ENCODE results near the gene CFAP410.
"Not testable (repeated sequence)": the region's sequence is repeated elsewhere in the genome, so short reads cannot be mapped to it uniquely, and the experiment has no call there.

CFAP410 gene

GRCh38 chr21:44350773-44351481, 11.7 kb upstream of the CFAP410 start:
- ATAC-seq, result no peak

DNA sequence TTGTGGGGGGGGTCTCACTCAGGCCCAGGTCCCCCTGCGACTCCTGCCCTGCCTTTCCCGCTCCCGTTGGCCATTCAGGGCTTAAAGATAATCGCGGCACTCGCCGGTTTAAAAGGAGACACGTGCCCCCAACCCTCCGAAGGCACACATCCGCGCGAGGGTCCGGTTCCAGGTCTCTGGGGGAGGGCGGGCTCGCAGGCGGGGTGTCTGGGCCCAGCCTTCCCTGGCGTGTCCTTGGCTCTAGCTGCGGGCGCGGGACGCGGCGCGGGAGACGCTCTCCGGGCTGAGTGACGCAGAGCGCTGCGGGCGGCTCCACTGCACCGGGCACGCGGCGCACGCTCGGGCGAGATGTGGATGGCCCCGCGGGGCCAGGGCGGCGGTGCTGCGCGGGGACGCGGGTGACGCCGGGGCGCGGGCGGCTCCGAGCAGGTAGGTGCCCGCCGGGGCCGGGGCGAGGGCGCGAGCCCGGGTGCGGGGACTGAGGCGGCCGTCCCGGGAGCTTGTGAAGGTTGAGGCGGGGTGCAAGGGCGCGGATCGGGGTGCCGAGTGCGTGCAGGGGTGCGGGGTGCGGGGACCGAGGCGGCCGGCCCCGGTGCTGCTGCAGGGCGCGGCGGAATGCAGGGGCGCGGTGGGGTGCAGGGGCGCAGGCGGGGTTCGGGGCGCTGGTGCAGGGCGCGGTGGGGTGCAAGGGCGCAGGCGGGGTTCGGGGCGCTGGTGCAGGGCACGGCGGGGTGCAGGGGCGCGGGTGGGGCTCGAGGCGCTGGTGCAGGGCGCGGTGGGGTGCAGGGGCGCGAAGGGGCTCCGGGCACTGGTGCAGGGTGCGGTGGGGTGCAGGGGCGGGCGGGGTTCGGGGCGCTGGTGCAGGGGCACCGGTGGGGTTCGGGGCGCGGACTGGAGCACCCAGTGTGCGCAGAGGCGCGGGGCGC, 10.9 kb upstream of the CFAP410 start:
- no peak for ATAC-seq

DNA sequence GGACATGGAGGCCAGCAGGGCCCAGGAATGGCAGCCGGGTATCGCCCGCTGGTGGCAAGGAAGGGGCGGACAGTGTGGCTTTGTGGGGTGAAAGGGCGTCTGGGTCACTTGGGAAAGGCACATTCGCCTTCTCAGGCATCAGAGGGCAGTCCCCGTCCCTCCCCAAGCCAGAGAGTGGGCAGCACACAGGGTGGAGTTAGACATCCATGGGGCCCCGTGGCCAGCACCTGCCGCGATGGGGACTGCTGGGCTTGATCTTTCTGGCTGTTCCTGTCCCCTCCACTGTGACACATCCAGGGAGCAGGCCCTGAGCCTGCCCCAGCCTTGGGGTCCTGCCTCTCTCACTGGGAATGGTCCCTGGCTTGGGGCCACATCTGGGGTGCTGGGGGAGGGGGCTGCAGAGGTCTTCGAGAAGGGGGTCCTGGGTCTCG, 10.2 kb upstream of the CFAP410 start:
- ATAC-seq, result no peak

- no peak for ATAC-seq
Observed at GRCh38 chr21:44348861-44349260, 9.7 kb upstream of the CFAP410 start.

- no peak for ATAC-seq
Observed at GRCh38 chr21:44347911-44348451, 8.8 kb upstream of the CFAP410 start.

- no peak for ATAC-seq
Observed at GRCh38 chr21:44345495-44345894, 6.3 kb upstream of the CFAP410 start.

GRCh38 chr21:44344541-44345183, 5.5 kb upstream of the CFAP410 start:
- ATAC-seq, result no peak

- ATAC-seq, result not testable (repeated sequence)
Observed at GRCh38 chr21:44342981-44343380, 3.8 kb upstream of the CFAP410 start.

DNA sequence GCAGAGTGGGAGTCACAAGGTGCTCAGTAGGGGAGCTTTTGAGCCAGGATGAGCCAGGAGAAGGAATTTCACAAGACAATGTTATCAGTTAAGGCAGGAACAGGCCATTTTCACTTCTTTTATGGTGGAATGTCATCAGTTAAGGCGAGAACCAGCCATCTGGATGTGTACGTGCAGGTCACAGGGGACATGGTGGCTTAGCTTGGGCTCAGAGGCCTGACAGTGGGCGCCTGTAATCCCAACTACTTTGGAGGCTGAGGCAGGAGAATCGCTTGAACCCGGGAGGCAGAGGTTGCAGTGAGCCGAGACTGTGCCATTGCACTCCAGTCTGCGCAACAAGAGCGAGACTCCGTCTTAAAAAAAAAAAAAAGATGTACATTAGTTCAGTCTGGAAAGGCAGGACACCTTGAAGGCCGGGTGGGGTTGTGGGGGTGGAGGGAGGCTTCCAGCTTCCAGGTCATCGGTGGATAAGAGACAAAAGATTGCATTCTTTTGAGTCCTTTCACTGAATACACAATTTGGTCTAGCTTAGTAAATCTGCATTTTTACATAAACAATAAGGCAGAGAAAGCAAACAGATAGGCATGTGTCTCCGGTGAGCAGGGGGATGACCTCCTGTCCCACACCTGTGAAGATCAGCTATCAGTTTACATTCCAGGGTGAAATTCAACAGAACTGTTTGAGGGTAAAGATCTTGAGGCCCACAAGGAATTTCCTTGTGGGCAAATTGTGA, 2.7 kb upstream of the CFAP410 start:
- not testable (repeated sequence) for ATAC-seq

DNA sequence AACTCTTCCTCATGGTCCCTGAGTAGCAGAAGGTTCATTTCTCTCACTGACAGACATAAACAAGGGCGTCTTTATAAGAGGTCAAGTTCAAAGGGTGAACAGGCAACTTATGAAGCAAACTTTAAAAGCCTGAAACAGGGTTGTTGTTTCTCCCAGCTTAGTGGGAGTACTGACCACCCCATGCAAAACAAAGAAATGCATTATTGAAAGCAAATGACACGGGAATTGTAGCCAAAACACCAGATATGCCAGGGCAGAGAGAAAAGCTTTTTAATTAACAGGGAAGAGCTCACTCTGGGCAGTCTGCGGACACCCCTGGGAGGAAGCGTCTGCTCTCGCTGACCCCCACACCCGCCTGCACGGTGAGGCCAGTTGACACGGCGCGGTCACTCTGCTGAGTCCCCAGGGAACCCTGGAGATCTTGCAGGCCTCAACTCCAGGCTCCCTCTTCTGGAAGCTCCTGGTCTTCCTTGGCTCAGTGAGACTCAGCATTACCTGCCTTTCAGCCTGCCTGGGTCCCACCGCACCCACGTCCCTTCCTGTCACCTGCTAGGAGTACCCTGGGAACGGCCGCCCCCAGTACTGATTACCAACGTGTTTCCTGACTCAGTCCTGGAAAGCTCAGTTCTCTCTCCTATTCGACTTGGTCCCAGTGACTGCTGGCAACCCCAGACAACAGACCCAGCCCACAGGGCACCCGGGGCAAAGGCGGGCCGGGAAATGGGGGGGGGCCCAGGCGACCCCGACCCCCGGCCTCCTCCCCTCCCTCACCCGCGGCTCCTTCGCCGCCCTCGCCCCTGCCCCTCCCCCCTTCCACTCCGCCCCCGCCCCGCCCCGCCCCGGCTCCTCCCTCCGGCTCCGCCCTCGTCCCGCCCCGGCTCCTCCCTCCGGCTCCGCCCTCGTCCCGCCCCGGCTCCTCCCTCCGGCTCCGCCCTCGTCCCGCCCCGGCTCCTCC, 972 bp downstream of the CFAP410 start:
- no peak for ATAC-seq

DNA sequence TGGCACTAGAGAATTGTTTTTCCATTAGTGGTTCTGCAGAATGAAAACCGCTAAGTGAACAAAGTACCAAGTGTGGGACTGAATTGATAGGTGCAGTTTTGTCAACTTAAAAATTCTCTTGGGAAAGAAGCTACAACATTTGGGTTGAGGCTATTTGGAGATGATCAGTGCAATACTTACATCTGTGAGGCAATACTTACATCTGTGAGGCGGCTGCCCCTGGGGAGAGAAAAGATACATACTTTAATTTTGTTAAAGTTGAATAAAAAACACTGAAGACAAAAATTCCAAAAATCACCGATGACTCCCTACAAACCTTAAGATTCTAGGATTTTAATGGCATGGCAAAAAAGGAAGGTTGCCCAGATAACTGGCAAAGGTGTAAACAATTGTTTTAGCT, 1.7 kb downstream of the CFAP410 start:
- ATAC-seq, result no peak

GRCh38 chr21:44335266-44336059, 3.7 kb downstream of the CFAP410 start:
- ATAC-seq, result no peak

- ATAC-seq, result no peak
Observed at GRCh38 chr21:44334329-44335030, 4.7 kb downstream of the CFAP410 start.

GRCh38 chr21:44333509-44334328, 5.5 kb downstream of the CFAP410 start:
- ATAC-seq, result no peak

DNA sequence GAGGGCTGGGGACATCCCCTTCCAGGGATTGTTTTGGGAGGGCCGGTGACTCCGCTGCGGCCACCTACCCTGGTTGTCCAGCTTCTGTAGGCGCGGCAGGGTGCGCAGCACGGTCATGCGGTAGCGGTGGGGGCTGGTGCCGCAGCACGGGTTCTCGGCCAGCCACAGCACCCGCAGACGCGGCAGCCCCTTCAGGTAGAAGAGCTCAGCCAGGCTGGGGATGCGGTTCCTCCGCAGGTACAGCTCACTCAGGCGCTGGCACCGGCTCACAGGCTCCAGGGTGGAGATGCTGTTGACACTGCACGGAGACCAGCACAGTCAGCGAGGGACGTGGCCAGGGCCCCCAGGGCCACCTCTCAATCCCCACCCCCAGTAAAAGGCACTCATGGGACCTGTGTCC, 6.2 kb downstream of the CFAP410 start:
- ATAC-seq, result no peak

GRCh38 chr21:44332383-44332782, 6.8 kb downstream of the CFAP410 start:
- no peak for ATAC-seq

GRCh38 chr21:44331650-44332307, 7.4 kb downstream of the CFAP410 start:
- ATAC-seq, result no peak

DNA sequence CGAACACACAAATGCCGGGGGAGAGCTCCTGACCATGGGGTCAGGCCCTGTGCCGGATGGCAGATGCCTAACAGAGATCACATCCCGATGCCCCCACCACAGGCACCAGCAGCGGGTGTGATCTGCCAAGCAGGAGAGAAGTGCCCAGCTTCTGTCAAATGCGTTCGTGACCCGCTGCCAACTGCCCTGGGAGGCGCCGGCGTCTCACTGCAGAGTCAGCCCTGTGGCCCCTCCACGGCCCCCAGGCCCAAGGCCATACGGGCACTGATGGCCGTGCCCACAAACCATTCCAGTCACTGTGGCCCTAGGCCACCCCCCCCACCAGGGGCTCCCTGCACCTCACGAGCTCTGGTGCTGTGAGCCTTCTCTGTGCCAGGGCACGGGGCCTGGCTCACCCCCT, 8.0 kb downstream of the CFAP410 start:
- ATAC-seq, result no peak
